Thymus (tissue), 11 donors: ENCODE measurements around the gene OOEP. TPM values are rescaled to one million over a fixed set of nuclear protein-coding genes. Genes with fewer than 3 reads are reported as not detected.
"Not testable (repeated sequence)": the region's sequence is repeated elsewhere in the genome, so short reads cannot be mapped to it uniquely, and the experiment has no call there.

Source experiments
- DNase-seq, 9 donors: peaks; one replicate each; pipeline ENCODE4 v3.0.0-alpha.2; 2013; ENCODE audit warnings: low spot score in 9 of 9, low read depth in 6 of 9, missing footprints in 1 of 9
- H3K27ac ChIP-seq, 2 donors: one replicate each; pipeline ENCODE4 v1.5.1; 2013; ENCODE audit warnings: control low read depth in 1 of 2, low read depth in 1 of 2, low read length in 1 of 2, mild to moderate bottlenecking in 1 of 2, moderate library complexity in 1 of 2
- H3K27me3 ChIP-seq, 2 donors: one replicate each; pipeline ENCODE4 v1.5.1; 2013; ENCODE audit warnings: low read length in 1 of 2; ENCODE audit not compliant: control insufficient read depth in 2 of 2, insufficient read depth in 1 of 2
- H3K36me3 ChIP-seq, 2 donors: one replicate each; pipeline ENCODE4 v1.5.1; 2013; ENCODE audit warnings: low read length in 1 of 2, mild to moderate bottlenecking in 1 of 2, moderate library complexity in 1 of 2; ENCODE audit not compliant: control insufficient read depth in 2 of 2, insufficient read depth in 2 of 2
- H3K4me1 ChIP-seq, 2 donors: one replicate each; pipeline ENCODE4 v1.5.1; 2013; ENCODE audit warnings: low read length in 2 of 2; ENCODE audit not compliant: control insufficient read depth in 2 of 2, insufficient read depth in 2 of 2
- H3K4me3 ChIP-seq, 2 donors: one replicate each; pipeline ENCODE4 v1.5.1; 2013; ENCODE audit warnings: low read length in 2 of 2, control low read depth in 1 of 2, mild to moderate bottlenecking in 1 of 2
- H3K9me3 ChIP-seq, 2 donors: one replicate each; pipeline ENCODE4 v1.5.1; 2013; ENCODE audit warnings: low read length in 1 of 2, mild to moderate bottlenecking in 1 of 2; ENCODE audit not compliant: control insufficient read depth in 2 of 2, insufficient read depth in 1 of 2
- WGBS: extraction: QIAGEN DNeasy Blood & Tissue Kit; methylation state at CpG from one replicate; pipeline ENCODE4 v1.1.7; 2013; 5-methylcytosine and 5-hydroxymethylcytosine counted together
- polyA plus RNA-seq: library from polyadenylated mRNA; stranded (reverse); fragments of 200-250 nt; gene quantifications from one replicate; pipeline ENCODE4 v1.2.3, GENCODE V29; 2013
- total RNA-seq: library from RNA; stranded (reverse); fragments of 120-200 nt; gene quantifications from one replicate; pipeline ENCODE4 v1.2.4, GENCODE V29; 2013
- donor health status: healthy.

OOEP gene
- total and polyA plus RNA-seq, 2 donors, result 0.23 TPM; not detected in 1

DNA sequence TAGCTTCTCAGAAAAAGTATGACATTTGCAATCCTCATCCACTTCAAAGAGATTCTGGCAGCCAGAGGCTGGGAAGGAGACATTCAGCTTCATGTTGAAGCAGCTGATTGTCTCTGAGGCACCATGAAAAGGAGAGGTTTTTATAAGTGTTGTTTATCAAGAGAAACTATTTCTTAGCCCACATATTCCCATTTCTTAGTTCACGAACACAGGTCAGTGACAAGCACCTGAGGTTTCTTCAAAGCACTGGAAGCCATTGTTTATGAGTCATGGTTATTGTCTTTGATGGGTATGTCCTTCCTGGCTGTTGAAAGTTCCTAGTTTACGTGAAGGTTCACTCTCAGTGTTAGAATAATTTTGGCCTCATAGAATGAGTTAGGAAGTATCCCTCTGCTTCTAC lies 22.0 kb upstream of the OOEP start:
- Histone ChIP-seq H3K9me3 (peaks cover 0 to 11% of the 10 kb centered on the region in 2 donors), H3K4me3 (no peak overlapping the region), H3K4me1 (no peaks in the 10 kb centered on the region), H3K36me3 (no peaks in the 10 kb centered on the region), H3K27ac (no peak overlapping the region), H3K27me3 (peaks cover 3 to 18% of the 10 kb centered on the region in 2 donors)
- DNase-seq, result no peak
- 85% methylated on average over 2 of the region's 2 CpGs for WGBS

DNA sequence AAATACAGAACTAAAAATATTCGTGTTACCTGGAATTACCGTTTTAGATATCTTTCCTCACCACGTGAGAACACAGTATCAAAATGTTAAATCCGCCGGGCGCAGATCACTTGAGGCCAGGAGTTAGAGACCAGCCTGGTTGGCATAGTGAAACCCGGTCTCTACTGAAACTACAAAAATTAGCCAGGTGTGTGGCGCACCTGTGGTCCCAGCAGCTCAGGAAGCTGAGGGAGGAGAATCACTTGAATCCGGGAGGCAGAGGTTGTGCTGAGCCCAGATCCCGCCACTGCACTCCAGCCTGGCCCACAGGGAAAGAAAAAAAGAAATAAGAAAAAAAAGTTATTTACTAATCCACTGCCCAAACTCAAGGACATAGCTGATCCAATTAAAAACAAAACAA lies 20.2 kb upstream of the OOEP start:
- H3K9me3 ChIP-seq, result peaks cover 0 to 5% of the 10 kb centered on the region in 2 donors
- no peak overlapping the region for H3K27ac ChIP-seq
- whole genome bisulfite sequencing, result 86% methylated on average over 10 of the region's 10 CpGs
- DNase-seq, result no peak
- no peaks in the 10 kb centered on the region for H3K4me1 ChIP-seq
- no peak overlapping the region for H3K4me3 ChIP-seq
- peaks cover 3 to 18% of the 10 kb centered on the region in 2 donors for H3K27me3 ChIP-seq
- no peaks in the 10 kb centered on the region for H3K36me3 ChIP-seq

DNA sequence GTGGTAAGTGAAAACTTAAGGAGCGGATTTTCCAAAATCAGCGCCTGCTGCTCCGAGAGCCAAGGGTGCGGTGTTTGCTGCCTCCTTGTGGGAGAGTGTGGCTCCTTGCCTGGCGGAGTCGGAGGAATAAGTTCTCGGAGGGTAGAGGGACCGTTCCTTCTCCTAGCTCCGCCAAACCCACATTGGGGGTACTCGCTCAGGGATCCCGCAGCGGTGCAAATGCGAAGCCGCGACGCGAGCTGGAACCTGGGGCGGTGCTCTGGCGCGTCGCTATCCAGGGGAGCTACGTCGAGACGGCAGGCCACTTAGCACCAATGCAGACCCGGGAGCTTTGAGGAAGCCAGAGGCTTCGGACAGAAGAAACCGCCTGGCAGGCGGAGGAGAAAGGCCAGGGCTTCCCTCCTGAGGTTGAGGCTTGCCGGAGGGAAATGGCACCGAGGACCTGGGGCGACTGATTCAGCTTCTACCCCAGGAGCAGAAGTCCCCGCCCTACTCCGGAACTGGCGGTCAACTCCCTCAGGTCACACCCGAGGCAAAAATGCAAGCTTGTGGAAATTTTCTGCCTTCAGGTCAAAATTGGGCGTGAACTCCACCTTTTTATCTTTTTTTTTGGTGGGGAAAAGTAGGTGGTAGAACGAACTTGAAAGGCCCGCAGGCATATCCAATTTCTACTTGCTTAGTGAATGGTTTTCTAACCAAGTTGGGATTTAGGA lies 19.3 kb upstream of the OOEP start:
- Histone ChIP-seq H3K9me3 (no peaks in the 10 kb centered on the region), H3K27ac (no peak overlapping the region), H3K36me3 (no peaks in the 10 kb centered on the region), H3K4me3 (peak overlapping the region; percentile 36 to 56), H3K27me3 (peaks cover 3 to 18% of the 10 kb centered on the region in 2 donors), H3K4me1 (no peaks in the 10 kb centered on the region)
- WGBS, result 2% methylated on average over 38 of the region's 38 CpGs
- peak in 5 of 9 donors; percentile 8 to 52 (median 15) for DNase-seq

DNA sequence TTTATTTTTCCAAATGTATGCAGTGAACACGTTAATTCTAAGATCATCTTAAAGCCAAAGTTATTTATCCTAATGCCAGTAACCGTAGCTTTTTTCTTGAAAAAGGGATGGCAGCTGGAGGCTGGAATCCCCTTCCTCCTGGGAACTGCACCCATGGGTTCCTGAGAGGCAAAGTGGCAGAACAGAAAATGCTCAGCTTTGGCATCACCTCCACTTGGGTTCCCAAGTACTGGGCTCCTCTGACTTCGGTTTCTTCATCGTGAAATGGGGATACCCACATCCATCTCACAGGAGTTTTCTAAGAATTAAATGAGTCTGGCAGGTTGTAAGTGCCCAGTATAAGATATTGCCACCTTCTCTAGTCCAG lies 18.7 kb upstream of the OOEP start:
- peak overlapping the region; percentile 36 to 56 for H3K4me3 ChIP-seq
- H3K9me3 ChIP-seq, result no peaks in the 10 kb centered on the region
- no peaks in the 10 kb centered on the region for H3K4me1 ChIP-seq
- H3K27me3 ChIP-seq, result peaks cover 3 to 18% of the 10 kb centered on the region in 2 donors
- WGBS, result 52% methylated on average over 4 of the region's 4 CpGs
- no peaks in the 10 kb centered on the region for H3K36me3 ChIP-seq
- no peak for DNase-seq
- no peak overlapping the region for H3K27ac ChIP-seq

DNA sequence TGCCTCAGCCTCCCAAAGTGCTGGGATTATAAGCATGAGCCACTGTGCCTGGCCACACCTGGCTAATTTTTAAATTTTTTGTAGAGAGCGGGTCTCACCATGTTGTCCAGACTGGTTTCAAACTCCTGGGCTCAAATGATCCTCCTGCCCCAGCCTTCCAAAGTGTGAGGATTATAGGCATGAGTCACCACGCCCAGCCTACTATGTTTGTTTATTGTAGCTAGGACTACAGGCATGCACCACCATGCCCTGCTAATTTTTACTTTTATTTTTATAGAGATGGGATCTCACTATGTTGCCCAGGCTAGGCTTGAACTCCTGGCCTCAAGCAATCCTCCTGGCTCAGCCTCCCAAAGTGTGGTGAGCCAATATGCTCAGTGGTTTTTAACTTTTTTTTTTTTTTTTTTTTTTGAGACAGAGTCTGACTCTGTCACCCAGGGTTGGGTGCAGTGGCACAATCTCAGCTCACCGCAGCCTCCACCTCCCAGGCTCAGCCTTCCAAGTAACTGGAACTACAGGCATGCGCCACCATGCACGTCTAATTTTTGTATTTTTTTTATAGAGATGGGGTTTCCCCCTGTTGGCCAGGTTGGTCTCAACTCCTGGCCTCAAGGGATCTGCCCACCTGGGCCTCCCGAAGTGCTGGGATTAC lies 12.9 kb upstream of the OOEP start:
- Histone ChIP-seq H3K36me3 (no peaks in the 10 kb centered on the region), H3K4me3 (no peak overlapping the region), H3K27me3 (peaks cover under 1% of the 10 kb centered on the region in 2 donors), H3K27ac (no peak overlapping the region), H3K9me3 (no peaks in the 10 kb centered on the region), H3K4me1 (no peaks in the 10 kb centered on the region)
- 95% methylated on average over 6 of the region's 6 CpGs for WGBS
- no peak for DNase-seq

DNA sequence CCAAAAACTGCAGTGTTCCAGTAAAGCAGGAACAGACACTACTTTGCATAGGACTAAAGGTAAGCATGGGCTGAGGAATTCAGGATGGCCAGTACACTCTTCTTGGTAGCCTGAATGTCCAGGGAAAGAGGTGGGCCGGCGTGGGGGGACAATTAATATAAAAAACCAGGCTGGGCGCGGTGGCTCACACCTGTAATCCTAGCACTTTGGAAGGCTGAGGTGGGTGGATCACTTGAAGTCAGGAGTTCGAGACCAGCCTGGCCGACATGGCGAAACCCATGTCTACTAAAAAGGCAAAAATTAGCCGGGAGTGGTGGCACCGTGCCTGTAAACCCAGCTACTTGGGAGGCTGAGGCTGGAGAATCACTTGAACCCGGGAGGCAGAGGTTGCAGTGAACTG lies 11.8 kb upstream of the OOEP start:
- not testable (repeated sequence) for H3K27me3 ChIP-seq, H3K4me3 ChIP-seq, DNase-seq, H3K4me1 ChIP-seq, H3K27ac ChIP-seq, H3K9me3 ChIP-seq, H3K36me3 ChIP-seq
- 97% methylated on average over 10 of the region's 10 CpGs for WGBS

DNA sequence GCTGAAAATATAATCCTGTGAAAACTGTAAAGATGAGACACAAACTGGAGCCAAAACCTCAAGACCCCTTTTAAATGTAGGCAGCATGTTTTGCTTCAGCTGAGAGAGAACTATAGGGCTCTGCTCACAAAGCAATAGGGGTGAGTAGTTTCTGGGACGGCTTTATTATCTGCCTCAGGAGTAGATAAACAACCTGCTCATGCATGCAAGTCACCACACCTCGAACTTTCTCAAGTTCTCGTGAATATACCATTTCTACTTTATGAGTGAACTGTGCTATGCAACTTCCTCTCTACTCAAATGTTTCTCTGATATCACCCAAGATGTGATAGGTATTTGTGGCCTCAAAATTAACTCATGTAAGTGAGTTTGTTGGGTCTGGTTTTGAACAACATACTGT lies 7.5 kb upstream of the OOEP start:
- no peak overlapping the region for H3K4me3 ChIP-seq
- no peaks in the 10 kb centered on the region for H3K36me3 ChIP-seq
- no peaks in the 10 kb centered on the region for H3K9me3 ChIP-seq
- WGBS, result 91% methylated on average over 3 of the region's 3 CpGs
- no peaks in the 10 kb centered on the region for H3K4me1 ChIP-seq
- no peak overlapping the region for H3K27ac ChIP-seq
- DNase-seq, result no peak
- no peaks in the 10 kb centered on the region for H3K27me3 ChIP-seq

DNA sequence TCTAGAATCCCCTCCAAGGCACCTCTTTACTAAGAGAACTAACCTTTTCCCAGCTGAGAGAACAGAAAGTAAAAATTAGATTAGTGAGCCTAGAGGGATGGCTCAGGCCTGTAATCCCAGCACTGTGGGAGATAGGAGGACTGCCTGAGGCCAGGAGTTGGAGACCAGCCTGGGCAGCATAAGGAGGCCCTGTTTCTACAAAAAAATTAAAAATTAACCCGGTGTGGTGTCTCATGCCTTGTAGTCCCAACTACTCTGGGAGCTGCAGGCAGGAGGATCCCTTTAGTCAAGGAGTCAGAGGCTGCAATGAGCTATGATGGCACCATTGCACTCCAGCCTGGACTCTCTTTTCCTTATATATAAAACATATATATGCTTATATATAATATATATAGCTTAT lies 5.5 kb upstream of the OOEP start:
- WGBS, result 98% methylated on average over 1 of the region's 1 CpG

DNA sequence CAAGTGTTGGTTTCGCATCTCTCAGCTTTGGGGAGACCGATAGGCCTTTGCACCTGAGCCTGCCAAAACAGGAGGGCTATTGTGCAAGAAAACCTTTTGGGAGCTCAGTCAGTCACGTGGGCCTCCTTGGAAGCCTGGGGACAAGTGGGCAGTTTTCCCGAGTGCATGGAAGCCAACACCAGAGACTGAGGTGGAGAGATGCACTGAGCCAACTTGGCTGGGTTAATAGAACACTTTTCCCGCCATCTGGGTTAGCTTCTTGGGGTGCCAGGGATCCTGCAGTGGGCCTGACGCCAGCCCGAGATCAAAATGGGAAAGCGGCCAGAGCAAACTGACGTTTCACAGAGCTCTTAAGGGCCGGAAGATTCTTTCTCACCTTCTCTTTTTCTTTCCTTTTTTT lies 2.8 kb upstream of the OOEP start:
- 95% methylated on average over 10 of the region's 10 CpGs for WGBS
- Histone ChIP-seq H3K27ac (no peak overlapping the region), H3K4me3 (no peak overlapping the region), H3K27me3 (no peaks in the 10 kb centered on the region), H3K4me1 (no peaks in the 10 kb centered on the region), H3K9me3 (no peaks in the 10 kb centered on the region), H3K36me3 (no peaks in the 10 kb centered on the region)
- DNase-seq, result no peak

More for the DNA sequence above, 5.5 kb upstream of the OOEP start:
- Histone ChIP-seq H3K4me3 (no peak overlapping the region), H3K4me1 (no peaks in the 10 kb centered on the region), H3K36me3 (no peaks in the 10 kb centered on the region), H3K27ac (no peak overlapping the region), H3K27me3 (no peaks in the 10 kb centered on the region), H3K9me3 (no peaks in the 10 kb centered on the region)
- DNase-seq, result no peak
